Measurements from ENCODE around the gene APOC4.
A peak's percentile ranks its signal among the peaks of the same experiment; 100 is the strongest.

- TF ChIP-seq, protein P1, sequence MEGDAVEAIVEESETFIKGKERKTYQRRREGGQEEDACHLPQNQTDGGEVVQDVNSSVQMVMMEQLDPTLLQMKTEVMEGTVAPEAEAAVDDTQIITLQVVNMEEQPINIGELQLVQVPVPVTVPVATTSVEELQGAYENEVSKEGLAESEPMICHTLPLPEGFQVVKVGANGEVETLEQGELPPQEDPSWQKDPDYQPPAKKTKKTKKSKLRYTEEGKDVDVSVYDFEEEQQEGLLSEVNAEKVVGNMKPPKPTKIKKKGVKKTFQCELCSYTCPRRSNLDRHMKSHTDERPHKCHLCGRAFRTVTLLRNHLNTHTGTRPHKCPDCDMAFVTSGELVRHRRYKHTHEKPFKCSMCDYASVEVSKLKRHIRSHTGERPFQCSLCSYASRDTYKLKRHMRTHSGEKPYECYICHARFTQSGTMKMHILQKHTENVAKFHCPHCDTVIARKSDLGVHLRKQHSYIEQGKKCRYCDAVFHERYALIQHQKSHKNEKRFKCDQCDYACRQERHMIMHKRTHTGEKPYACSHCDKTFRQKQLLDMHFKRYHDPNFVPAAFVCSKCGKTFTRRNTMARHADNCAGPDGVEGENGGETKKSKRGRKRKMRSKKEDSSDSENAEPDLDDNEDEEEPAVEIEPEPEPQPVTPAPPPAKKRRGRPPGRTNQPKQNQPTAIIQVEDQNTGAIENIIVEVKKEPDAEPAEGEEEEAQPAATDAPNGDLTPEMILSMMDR (IDR thresholded peaks at IDR 0.05; ENCODE audit: low read depth, low read length, poor library complexity, severe bottlenecking): peak; percentile 60
- no peak for TF ChIP-seq EZH2phosphoT487 (IDR thresholded peaks at IDR 0.05; ENCODE audit: borderline replicate concordance, low read length)
These were observed 37.5 kb upstream of the APOC4 start for GRCh38 chr19:44904426-44904994.
